Neural progenitor cell (in vitro differentiated cells): ENCODE measurements around the gene C2CD3. TPM values are rescaled to one million over a fixed set of nuclear protein-coding genes. Genes with fewer than 3 reads are reported as not detected.
"Not testable (repeated sequence)": the region's sequence is repeated elsewhere in the genome, so short reads cannot be mapped to it uniquely, and the experiment has no call there.

Experiments
- DNase-seq: peaks from one replicate; pipeline ENCODE4 v3.0.0-alpha.2; 2016; ENCODE audit warnings: low spot score
- H2AFZ ChIP-seq: fragments of 200-600 bp; sonication (generic); replicated peaks from 2 replicates; pipeline ENCODE4 v1.6.1; 2016; ENCODE audit warnings: antibody characterized with exemption
- H3F3A ChIP-seq: fragments of 200-600 bp; sonication (generic); 2 replicates; pipeline ENCODE4 v1.6.1; 2016; ENCODE audit warnings: antibody characterized with exemption, low read depth
- H3K27ac ChIP-seq: fragments of 200-600 bp; sonication (generic); 2 replicates; pipeline ENCODE4 v1.5.1; 2016; ENCODE audit warnings: mild to moderate bottlenecking
- H3K27me3 ChIP-seq: fragments of 200-600 bp; sonication (generic); 2 replicates; pipeline ENCODE4 v1.6.1; 2016; ENCODE audit warnings: mild to moderate bottlenecking, moderate library complexity
- H3K36me3 ChIP-seq: fragments of 200-600 bp; sonication (generic); 2 replicates; pipeline ENCODE4 v1.5.1; 2016
- H3K4me1 ChIP-seq: fragments of 200-600 bp; sonication (generic); 2 replicates; pipeline ENCODE4 v1.6.1; 2016; ENCODE audit warnings: mixed run types
- H3K4me2 ChIP-seq: fragments of 200-600 bp; sonication (generic); 2 replicates; pipeline ENCODE4 v1.6.1; 2016
- H3K4me3 ChIP-seq: fragments of 200-600 bp; sonication (generic); 2 replicates; pipeline ENCODE4 v1.5.1; 2016
- H3K79me2 ChIP-seq: fragments of 200-600 bp; sonication (generic); 2 replicates; pipeline ENCODE4 v1.6.1; 2016; ENCODE audit warnings: low read depth
- H3K9ac ChIP-seq: fragments of 200-600 bp; sonication (generic); 2 replicates; pipeline ENCODE4 v1.6.1; 2016
- H3K9me3 ChIP-seq: fragments of 200-600 bp; sonication (generic); 2 replicates; pipeline ENCODE4 v1.5.1; 2016; ENCODE audit warnings: low read depth
- H4K20me1 ChIP-seq: fragments of 200-600 bp; sonication (generic); 2 replicates; pipeline ENCODE4 v1.6.1; 2016; ENCODE audit warnings: low read depth
- H3K27ac Mint-ChIP-seq: 3 replicates; pipeline ENCODE4 v1.8.0; 2021; ENCODE audit warnings: mixed read lengths
- H3K27me3 Mint-ChIP-seq: 2 replicates; pipeline ENCODE4 v1.8.0; 2022; ENCODE audit warnings: low read depth, mild to moderate bottlenecking, inconsistent platforms, moderate library complexity, mixed read lengths; ENCODE audit not compliant: insufficient read depth
- H3K36me3 Mint-ChIP-seq: 3 replicates; pipeline ENCODE4 v1.8.0; 2021; ENCODE audit warnings: mixed read lengths
- H3K4me1 Mint-ChIP-seq: 3 replicates; pipeline ENCODE4 v1.8.0; 2021; ENCODE audit warnings: mixed read lengths
- H3K4me3 Mint-ChIP-seq: 3 replicates; pipeline ENCODE4 v1.8.0; 2021; ENCODE audit warnings: mild to moderate bottlenecking, moderate library complexity, mixed read lengths
- H3K9me3 Mint-ChIP-seq: 3 replicates; pipeline ENCODE4 v1.8.0; 2020; ENCODE audit warnings: mixed read lengths
- EZH2 ChIP-seq: fragments of 200-600 bp; sonication (generic); IDR thresholded peaks from 2 replicates; pipeline ENCODE4 v1.6.1; 2017; ENCODE audit warnings: antibody characterized with exemption, mild to moderate bottlenecking, moderate library complexity
- EZH2phosphoT487 ChIP-seq: fragments of 200-600 bp; sonication (generic); IDR thresholded peaks from 2 replicates; pipeline ENCODE4 v1.6.1; 2017; ENCODE audit warnings: antibody characterized with exemption
- total RNA-seq: library from RNA; depleted of rRNA; stranded (reverse); fragments of >200 nt; gene quantifications from 2 replicates; pipeline ENCODE4 v1.2.3, GENCODE V29; 2015; ENCODE audit warnings: low replicate concordance
- TF ChIP-seq, protein P1 (sequence below): fragments of 200-600 bp; sonication (generic); IDR thresholded peaks from 2 replicates; pipeline ENCODE4 v1.5.1; 2017; ENCODE audit warnings: antibody characterized with exemption, mild to moderate bottlenecking

The C2CD3 gene
- total RNA-seq, 1 donor from 2014 or later, result 19.6 TPM

DNA sequence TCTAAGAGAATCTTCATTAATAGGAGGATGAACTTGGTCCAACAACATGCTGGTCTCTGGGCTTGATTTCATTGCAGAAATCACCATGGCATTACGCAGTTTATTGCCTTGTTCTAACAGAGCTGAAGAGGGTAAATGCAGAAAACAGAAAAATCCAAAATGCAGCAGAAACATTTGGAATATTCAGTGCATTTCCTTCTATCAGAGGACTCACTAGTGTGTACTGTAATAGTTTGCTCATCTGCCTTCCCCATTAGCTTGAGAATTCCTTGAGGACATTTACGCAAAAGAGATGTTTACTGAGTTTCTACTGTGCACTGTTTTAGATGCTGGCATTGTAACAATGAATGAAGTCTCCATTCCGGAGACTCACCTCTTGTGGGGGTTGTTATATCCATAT, 37.4 kb downstream of the C2CD3 start:
- peaks cover 40% of the 10 kb centered on the region for H3K36me3 Mint-ChIP-seq

DNA sequence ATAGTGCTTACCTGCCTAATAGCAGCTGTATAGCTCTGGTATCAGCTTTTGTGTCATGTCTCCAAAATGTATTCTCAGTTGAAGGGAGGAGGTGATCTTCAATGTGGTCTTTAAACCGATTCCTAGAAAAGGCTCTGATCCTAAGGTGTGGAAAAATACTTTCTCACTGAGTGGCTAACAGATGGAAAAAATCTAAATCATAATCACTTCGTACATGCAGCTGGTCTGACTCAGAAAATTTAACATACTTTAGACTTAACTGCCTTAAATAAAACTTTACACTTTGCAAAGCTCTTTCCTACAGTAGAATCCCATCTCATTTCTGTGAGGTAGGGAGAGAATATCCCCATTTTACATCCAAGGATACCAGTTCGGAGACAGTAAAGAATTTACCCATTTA, 38.0 kb downstream of the C2CD3 start:
- H3K4me1 ChIP-seq, result no peaks in the 10 kb centered on the region
- no peaks in the 10 kb centered on the region for H3K27me3 ChIP-seq
- TF ChIP-seq EZH2 (no peak), EZH2phosphoT487 (no peak)
- TF ChIP-seq, protein P1, sequence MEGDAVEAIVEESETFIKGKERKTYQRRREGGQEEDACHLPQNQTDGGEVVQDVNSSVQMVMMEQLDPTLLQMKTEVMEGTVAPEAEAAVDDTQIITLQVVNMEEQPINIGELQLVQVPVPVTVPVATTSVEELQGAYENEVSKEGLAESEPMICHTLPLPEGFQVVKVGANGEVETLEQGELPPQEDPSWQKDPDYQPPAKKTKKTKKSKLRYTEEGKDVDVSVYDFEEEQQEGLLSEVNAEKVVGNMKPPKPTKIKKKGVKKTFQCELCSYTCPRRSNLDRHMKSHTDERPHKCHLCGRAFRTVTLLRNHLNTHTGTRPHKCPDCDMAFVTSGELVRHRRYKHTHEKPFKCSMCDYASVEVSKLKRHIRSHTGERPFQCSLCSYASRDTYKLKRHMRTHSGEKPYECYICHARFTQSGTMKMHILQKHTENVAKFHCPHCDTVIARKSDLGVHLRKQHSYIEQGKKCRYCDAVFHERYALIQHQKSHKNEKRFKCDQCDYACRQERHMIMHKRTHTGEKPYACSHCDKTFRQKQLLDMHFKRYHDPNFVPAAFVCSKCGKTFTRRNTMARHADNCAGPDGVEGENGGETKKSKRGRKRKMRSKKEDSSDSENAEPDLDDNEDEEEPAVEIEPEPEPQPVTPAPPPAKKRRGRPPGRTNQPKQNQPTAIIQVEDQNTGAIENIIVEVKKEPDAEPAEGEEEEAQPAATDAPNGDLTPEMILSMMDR, result no peak
- peaks cover 21% of the 10 kb centered on the region for H3K36me3 ChIP-seq
- Mint-ChIP-seq H3K36me3 (peaks cover 39% of the 10 kb centered on the region), H3K4me1 (no peaks in the 10 kb centered on the region), H3K27ac (no peak overlapping the region), H3K27me3 (no peaks in the 10 kb centered on the region), H3K9me3 (peaks cover 2% of the 10 kb centered on the region), H3K4me3 (no peak overlapping the region)
- H3K4me2 ChIP-seq, result no peak overlapping the region
- H3F3A ChIP-seq, result no peaks in the 10 kb centered on the region
- DNase-seq, result no peak
- no peaks in the 10 kb centered on the region for H3K79me2 ChIP-seq
- no peak overlapping the region for H2AFZ ChIP-seq
- H3K4me3 ChIP-seq, result no peak overlapping the region
- no peaks in the 10 kb centered on the region for H4K20me1 ChIP-seq
- peaks cover 5% of the 10 kb centered on the region for H3K9me3 ChIP-seq
- H3K27ac ChIP-seq, result no peak overlapping the region
- H3K9ac ChIP-seq, result no peak overlapping the region

More for the DNA sequence above, 37.4 kb downstream of the C2CD3 start:
- Mint-ChIP-seq H3K9me3 (peaks cover 2% of the 10 kb centered on the region), H3K4me3 (no peak overlapping the region), H3K27me3 (no peaks in the 10 kb centered on the region), H3K27ac (no peak overlapping the region), H3K4me1 (peaks cover 2% of the 10 kb centered on the region)
- no peak overlapping the region for H3K4me2 ChIP-seq
- H3K79me2 ChIP-seq, result no peaks in the 10 kb centered on the region
- no peak overlapping the region for H2AFZ ChIP-seq
- DNase-seq, result no peak
- no peaks in the 10 kb centered on the region for H3F3A ChIP-seq
- H3K4me1 ChIP-seq, result no peaks in the 10 kb centered on the region
- peaks cover 21% of the 10 kb centered on the region for H3K36me3 ChIP-seq
- H4K20me1 ChIP-seq, result no peaks in the 10 kb centered on the region
- no peak overlapping the region for H3K9ac ChIP-seq
- peaks cover 5% of the 10 kb centered on the region for H3K9me3 ChIP-seq
- no peak overlapping the region for H3K4me3 ChIP-seq
- H3K27me3 ChIP-seq, result no peaks in the 10 kb centered on the region
- no peak for TF ChIP-seq EZH2phosphoT487
- H3K27ac ChIP-seq, result no peak overlapping the region

DNA sequence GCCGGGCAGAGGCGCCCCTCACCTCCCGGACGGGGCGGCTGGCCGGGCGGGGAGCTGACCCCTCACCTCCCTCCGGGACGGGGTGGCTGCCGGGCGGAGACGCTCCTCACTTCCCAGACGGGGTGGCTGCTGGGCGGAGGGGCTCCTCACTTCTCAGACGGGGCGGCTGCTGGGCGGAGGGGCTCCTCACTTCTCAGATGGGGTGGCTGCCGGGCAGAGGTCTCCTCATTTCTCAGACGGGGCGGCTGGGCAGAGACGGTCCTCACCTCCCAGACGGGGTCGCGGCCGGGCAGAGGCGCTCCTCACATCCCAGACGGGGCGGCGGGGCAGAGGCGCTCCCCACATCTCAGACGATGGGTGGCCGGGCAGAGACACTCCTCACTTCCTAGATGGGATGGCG, 41.7 kb downstream of the C2CD3 start:
- not testable (repeated sequence) for H3K27me3 ChIP-seq, H3K9me3 Mint-ChIP-seq, H3K9me3 ChIP-seq, H3K4me3 ChIP-seq, H3K27ac ChIP-seq, H2AFZ ChIP-seq, H3K4me2 ChIP-seq, H3K9ac ChIP-seq, H3K4me1 Mint-ChIP-seq, H3F3A ChIP-seq, H3K4me3 Mint-ChIP-seq, H3K27ac Mint-ChIP-seq, H3K27me3 Mint-ChIP-seq, H3K79me2 ChIP-seq, DNase-seq, H3K4me1 ChIP-seq, H4K20me1 ChIP-seq
- H3K36me3 Mint-ChIP-seq, result peaks cover 34% of the 10 kb centered on the region
- peaks cover 21% of the 10 kb centered on the region for H3K36me3 ChIP-seq

DNA sequence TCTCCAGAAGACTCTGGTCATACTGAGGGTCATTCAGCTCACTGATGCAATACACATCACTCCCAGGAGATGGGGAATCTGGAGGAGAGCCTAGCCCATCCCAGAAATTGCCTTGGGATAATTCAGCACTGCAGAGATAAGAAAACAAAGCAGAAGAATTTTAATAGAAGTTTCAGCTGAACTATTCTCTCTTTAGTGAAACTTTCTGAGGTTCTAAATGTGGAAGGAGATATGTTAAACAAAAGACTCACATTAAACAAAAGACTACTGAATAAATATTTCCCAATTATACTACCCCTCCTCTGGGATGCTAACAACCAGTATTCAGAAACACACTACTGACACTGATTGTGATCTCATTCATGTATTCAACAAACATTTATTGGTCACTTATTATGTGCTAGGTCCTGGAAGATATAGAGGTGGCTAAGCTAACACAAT, 47.8 kb downstream of the C2CD3 start:
- Mint-ChIP-seq H3K4me3 (no peak overlapping the region), H3K27me3 (no peaks in the 10 kb centered on the region), H3K36me3 (peaks cover 17% of the 10 kb centered on the region), H3K4me1 (no peaks in the 10 kb centered on the region), H3K27ac (no peak overlapping the region), H3K9me3 (no peaks in the 10 kb centered on the region)
- H3F3A ChIP-seq, result no peaks in the 10 kb centered on the region
- H4K20me1 ChIP-seq, result no peaks in the 10 kb centered on the region
- no peak for TF ChIP-seq EZH2phosphoT487
- TF ChIP-seq, protein P1, result no peak
- TF ChIP-seq EZH2, result no peak
- H2AFZ ChIP-seq, result no peak overlapping the region
- H3K36me3 ChIP-seq, result peaks cover 3% of the 10 kb centered on the region
- no peak overlapping the region for H3K9ac ChIP-seq
- no peaks in the 10 kb centered on the region for H3K4me1 ChIP-seq
- no peak overlapping the region for H3K27ac ChIP-seq
- DNase-seq, result no peak
- no peaks in the 10 kb centered on the region for H3K79me2 ChIP-seq
- no peak overlapping the region for H3K4me3 ChIP-seq
- no peaks in the 10 kb centered on the region for H3K9me3 ChIP-seq
- no peak overlapping the region for H3K4me2 ChIP-seq
- H3K27me3 ChIP-seq, result no peaks in the 10 kb centered on the region
